Measurements from ENCODE around the gene RNF214.

GRCh38 chr11:117284053-117284452, 51.6 kb downstream of the RNF214 start:
- TF ChIP-seq CTCF (CRISPR knock-in tag; IDR thresholded peaks at IDR 0.05) (no peak), TFE3 (CRISPR knock-in tag; IDR thresholded peaks at IDR 0.05) (no peak), BHLHE40 (IDR thresholded peaks at IDR 0.05; ENCODE audit: low read length) (no peak), STAT6 (CRISPR knock-in tag; IDR thresholded peaks at IDR 0.05; ENCODE audit: borderline replicate concordance) (no peak), EP300 (IDR thresholded peaks at IDR 0.05; ENCODE audit: low read depth in 2 of 2, low read length in 2 of 2) (no peak), EP300 (CRISPR knock-in tag; IDR thresholded peaks at IDR 0.05; ENCODE audit: borderline replicate concordance) (no peak)

Measured in HepG2 (cell line).